KOPT-K1 (cell line): ENCODE data around the gene ASCL2.

Experiments used
- H3K27ac ChIP-seq: fragments of 200-600 bp; sonication (generic); 2 replicates; pipeline ENCODE4 v1.5.1; 2016; ENCODE audit warnings: antibody characterized with exemption, mild to moderate bottlenecking, low read depth, low read length; ENCODE audit not compliant: poor library complexity, severe bottlenecking
- H3K36me3 ChIP-seq: fragments of 200-600 bp; sonication (generic); 2 replicates; pipeline ENCODE4 v1.5.1; 2017; ENCODE audit warnings: antibody characterized with exemption, mild to moderate bottlenecking, low read length, moderate library complexity; ENCODE audit not compliant: insufficient read depth
- H3K9me3 ChIP-seq: fragments of 200-600 bp; sonication (generic); 2 replicates; pipeline ENCODE4 v1.5.1; 2017; ENCODE audit warnings: antibody characterized with exemption, low read length, mild to moderate bottlenecking; ENCODE audit not compliant: insufficient read depth, poor library complexity, severe bottlenecking

ASCL2 gene

GRCh38 chr11:2223153-2223794 lies 47.1 kb downstream of the ASCL2 start:
- Histone ChIP-seq H3K9me3 (peaks cover 24% of the 10 kb centered on the region), H3K36me3 (no peaks in the 10 kb centered on the region), H3K27ac (no peak overlapping the region)

GRCh38 chr11:2222451-2222850 lies 47.9 kb downstream of the ASCL2 start:
- H3K36me3 ChIP-seq, result no peaks in the 10 kb centered on the region
- H3K27ac ChIP-seq, result no peak overlapping the region
- peaks cover 24% of the 10 kb centered on the region for H3K9me3 ChIP-seq

GRCh38 chr11:2221591-2221990 lies 48.8 kb downstream of the ASCL2 start:
- Histone ChIP-seq H3K36me3 (no peaks in the 10 kb centered on the region), H3K27ac (no peak overlapping the region), H3K9me3 (peaks cover 24% of the 10 kb centered on the region)

- no peaks in the 10 kb centered on the region for H3K36me3 ChIP-seq
- peaks cover 24% of the 10 kb centered on the region for H3K9me3 ChIP-seq
- H3K27ac ChIP-seq, result no peak overlapping the region
Measured at GRCh38 chr11:2221024-2221423, 49.4 kb downstream of the ASCL2 start.

- no peak overlapping the region for H3K27ac ChIP-seq
- H3K9me3 ChIP-seq, result peaks cover 24% of the 10 kb centered on the region
- H3K36me3 ChIP-seq, result no peaks in the 10 kb centered on the region
Measured at GRCh38 chr11:2220173-2220771, 50.1 kb downstream of the ASCL2 start.

GRCh38 chr11:2219318-2220017 lies 50.9 kb downstream of the ASCL2 start:
- H3K36me3 ChIP-seq, result no peaks in the 10 kb centered on the region
- H3K9me3 ChIP-seq, result peaks cover 19% of the 10 kb centered on the region
- H3K27ac ChIP-seq, result no peak overlapping the region
